SK-N-SH treated with all-trans-retinoic acid at 6 μM for 48 hours (cell line): ENCODE results near the gene TNKS1BP1.

Experiments used
- ATAC-seq: fragments of 200-7000 bp; cut with Tn5 transposase; 3 replicates; pipeline ENCODE4 v1.9.1; 2020; ENCODE audit warnings: mild to moderate bottlenecking, moderate library complexity
- ARNTL ChIP-seq: fragments of 450-650 bp; formaldehyde crosslinking; IDR thresholded peaks from 2 replicates; pipeline ENCODE4 v1.5.0; 2020; ENCODE audit warnings: low read depth, mild to moderate bottlenecking, moderate library complexity, borderline replicate concordance
- BACH2 ChIP-seq: fragments of 250-450 bp; sonication (Bioruptor Pico); IDR thresholded peaks from 2 replicates; pipeline ENCODE4 v1.9.0; 2021; ENCODE audit warnings: mild to moderate bottlenecking, borderline replicate concordance
- CREB5 ChIP-seq: fragments of 250-450 bp; sonication (Bioruptor Pico); IDR thresholded peaks from 2 replicates; pipeline ENCODE4 v1.5.1; 2020; ENCODE audit warnings: low read depth, mild to moderate bottlenecking, moderate library complexity
- CSDC2 ChIP-seq: fragments of 250-450 bp; sonication (Bioruptor Pico); IDR thresholded peaks from 2 replicates; pipeline ENCODE4 v1.5.0; 2020; ENCODE audit warnings: mild to moderate bottlenecking, moderate library complexity
- CSRNP3 ChIP-seq: fragments of 250-450 bp; sonication (Bioruptor Pico); IDR thresholded peaks from 2 replicates; pipeline ENCODE4 v1.5.1; 2021; ENCODE audit warnings: mild to moderate bottlenecking, moderate library complexity
- ESRRG ChIP-seq: fragments of 250-450 bp; sonication (Bioruptor Pico); IDR thresholded peaks from 2 replicates; pipeline ENCODE4 v1.6.1; 2021; ENCODE audit warnings: mild to moderate bottlenecking
- ISL1 ChIP-seq: fragments of 250-450 bp; sonication (Bioruptor Pico); IDR thresholded peaks from 2 replicates; pipeline ENCODE4 v2.1.2; 2022; ENCODE audit warnings: mild to moderate bottlenecking, moderate library complexity
- OSR1 ChIP-seq: fragments of 250-450 bp; sonication (Bioruptor Pico); IDR thresholded peaks from 2 replicates; pipeline ENCODE4 v1.8.0; 2022; ENCODE audit warnings: moderate library complexity, mild to moderate bottlenecking, inconsistent platforms
- PATZ1 ChIP-seq: fragments of 250-450 bp; sonication (Bioruptor Pico); IDR thresholded peaks from 2 replicates; pipeline ENCODE4 v1.8.0; 2020; ENCODE audit warnings: mild to moderate bottlenecking, moderate library complexity, borderline replicate concordance
- POU6F1 ChIP-seq: fragments of 250-450 bp; sonication (Bioruptor Pico); IDR thresholded peaks from 2 replicates; pipeline ENCODE4 v1.8.0; 2021; ENCODE audit warnings: low read depth, mild to moderate bottlenecking, moderate library complexity, borderline replicate concordance
- TOX ChIP-seq: fragments of 250-450 bp; sonication (Bioruptor Pico); IDR thresholded peaks from 2 replicates; pipeline ENCODE4 v1.8.0; 2021; ENCODE audit warnings: mild to moderate bottlenecking, moderate library complexity, borderline replicate concordance
- TSHZ2 ChIP-seq: fragments of 250-450 bp; sonication (Bioruptor Pico); IDR thresholded peaks from 2 replicates; pipeline ENCODE4 v1.5.0; 2020; ENCODE audit warnings: mild to moderate bottlenecking, moderate library complexity
- ZC3H10 ChIP-seq: fragments of 250-450 bp; sonication (Bioruptor Pico); IDR thresholded peaks from 2 replicates; pipeline ENCODE4 v1.5.1; 2021; ENCODE audit warnings: mild to moderate bottlenecking, moderate library complexity
- ZFP3 ChIP-seq: fragments of 250-450 bp; sonication (Bioruptor Pico); IDR thresholded peaks from 2 replicates; pipeline ENCODE4 v1.5.0; 2020; ENCODE audit warnings: mild to moderate bottlenecking, moderate library complexity
- ZFP30 ChIP-seq: fragments of 450-650 bp; formaldehyde crosslinking; IDR thresholded peaks from 2 replicates; pipeline ENCODE4 v1.5.0; 2022; ENCODE audit warnings: mild to moderate bottlenecking, moderate library complexity
- ZNF70 ChIP-seq: fragments of 450-650 bp; formaldehyde crosslinking; IDR thresholded peaks from 2 replicates; pipeline ENCODE4 v1.5.0; 2020; ENCODE audit warnings: mild to moderate bottlenecking, moderate library complexity
- ZNF8 ChIP-seq: fragments of 450-650 bp; formaldehyde crosslinking; IDR thresholded peaks from 2 replicates; pipeline ENCODE4 v1.5.0; 2020; ENCODE audit warnings: mild to moderate bottlenecking, moderate library complexity

The TNKS1BP1 gene

GRCh38 chr11:57294225-57295131 lies 30.3 kb downstream of the TNKS1BP1 start:
- TF ChIP-seq ZFP3 (CRISPR knock-in tag) (peak; percentile 51; the same call in 1 of the 2 replicates), ZC3H10 (no peak), CSRNP3 (no peak)
- peak; percentile 66 for ATAC-seq

- no peak for TF ChIP-seq PATZ1 (CRISPR knock-in tag)
- TF ChIP-seq CSDC2 (CRISPR knock-in tag), result no peak
- TF ChIP-seq ESRRG (CRISPR knock-in tag), result no peak
- TF ChIP-seq ZNF70 (CRISPR knock-in tag), result no peak
- no peak for TF ChIP-seq BACH2 (CRISPR knock-in tag)
- TF ChIP-seq CREB5 (CRISPR knock-in tag), result no peak
- no peak for TF ChIP-seq CSRNP3
- no peak for TF ChIP-seq ISL1
- ATAC-seq, result no peak
Observed at GRCh38 chr11:57290288-57290687, 34.5 kb downstream of the TNKS1BP1 start.

GRCh38 chr11:57288771-57289579 lies 35.8 kb downstream of the TNKS1BP1 start:
- ATAC-seq, result peak; percentile 22
- TF ChIP-seq ESRRG (CRISPR knock-in tag), result no peak
- no peak for TF ChIP-seq OSR1 (CRISPR knock-in tag)
- TF ChIP-seq ZNF8 (CRISPR knock-in tag), result no peak
- TF ChIP-seq BACH2 (CRISPR knock-in tag), result no peak
- no peak for TF ChIP-seq TSHZ2 (CRISPR knock-in tag)
- TF ChIP-seq CSDC2 (CRISPR knock-in tag), result no peak
- TF ChIP-seq ZFP3 (CRISPR knock-in tag), result no peak
- no peak for TF ChIP-seq TOX (CRISPR knock-in tag)
- no peak for TF ChIP-seq ZNF70 (CRISPR knock-in tag)
- no peak for TF ChIP-seq ARNTL (CRISPR knock-in tag)
- no peak for TF ChIP-seq CREB5 (CRISPR knock-in tag)
- no peak for TF ChIP-seq ISL1
- TF ChIP-seq ZFP30, result no peak
- no peak for TF ChIP-seq PATZ1 (CRISPR knock-in tag)
- no peak for TF ChIP-seq CSRNP3
- no peak for TF ChIP-seq POU6F1
